Omental fat pad (tissue), 4 donors: ENCODE data around the gene TMEM145. TPM values are rescaled to one million over a fixed set of nuclear protein-coding genes. Genes with fewer than 3 reads are reported as not detected.
"Not testable (repeated sequence)": the region's sequence is repeated elsewhere in the genome, so short reads cannot be mapped to it uniquely, and the experiment has no call there.

Source experiments
- ATAC-seq: fragments of 150-250 bp; one replicate; pipeline ENCODE4 v1.9.1; 2016; ENCODE audit warnings: mild to moderate bottlenecking, moderate library complexity; ENCODE audit not compliant: low FRiP score
- DNase-seq: peaks from one replicate; pipeline ENCODE4 v3.0.0-alpha.2; 2019; ENCODE audit warnings: low spot score
- CTCF ChIP-seq, 3 donors: fragments of 450-650 bp; IDR thresholded peaks; one replicate each; pipeline ENCODE4 v1.5.1; 2016 to 2017; ENCODE audit warnings: antibody characterized with exemption in 3 of 3, mild to moderate bottlenecking in 3 of 3, moderate library complexity in 2 of 3
- total RNA-seq, 4 donors: library from RNA; depleted of rRNA; stranded (reverse); fragments of >200 nt; gene quantifications; one replicate each; pipeline ENCODE4 v1.1.0, GENCODE V29; 2016

Gene TMEM145
- total RNA-seq = 1 to 10 TPM in 1 of 4 donors, under 1 TPM in 1, not detected in 2; 0.24 to 1.9 TPM

- no peak for TF ChIP-seq CTCF (IDR thresholded peaks at IDR 0.05)
- ATAC-seq (peak; percentile 63), DNase-seq (no peak)
Measured at GRCh38 chr19:42313096-42313839, at the start of gene TMEM145. Gene TMEM145 (plus strand): TSS chr19:42313309. CDS start chr19:42313377, 68 bp downstream.

GRCh38 chr19:42266105-42266504 lies 47.0 kb upstream of the TMEM145 start:
- ATAC-seq = not testable (repeated sequence)

GRCh38 chr19:42266928-42267603 lies 46.0 kb upstream of the TMEM145 start:
- ATAC-seq, DNase-seq: not testable (repeated sequence)

More at GRCh38 chr19:42266105-42266504, 47.0 kb upstream of the TMEM145 start:
- not testable (repeated sequence) for DNase-seq

GRCh38 chr19:42267644-42268141 lies 45.4 kb upstream of the TMEM145 start:
- no peak for DNase-seq
- ATAC-seq = no peak
- TF ChIP-seq CTCF (IDR thresholded peaks at IDR 0.05) = no peak

- ATAC-seq (peak; percentile 85), DNase-seq (peak; percentile 88)
- no peak for TF ChIP-seq CTCF (IDR thresholded peaks at IDR 0.05)
Measured at GRCh38 chr19:42268142-42268703, 44.9 kb upstream of the TMEM145 start.

GRCh38 chr19:42268704-42269477 lies 44.2 kb upstream of the TMEM145 start, which contains the start of gene CIC:
Gene CIC (plus strand): TSS chr19:42269252. CDS start chr19:42271784, 2,532 bp downstream.
- peak; percentile 100 for DNase-seq
- peak; percentile 96 for ATAC-seq
- no peak for TF ChIP-seq CTCF (IDR thresholded peaks at IDR 0.05)

GRCh38 chr19:42269478-42270345 lies 43.4 kb upstream of the TMEM145 start:
- no peak for TF ChIP-seq CTCF (IDR thresholded peaks at IDR 0.05)
- no peak for ATAC-seq
- DNase-seq = no peak
